Coronary artery (tissue), 2 donors: ENCODE results near the gene ST8SIA5.
A peak's percentile ranks its signal among the peaks of the same experiment; 100 is the strongest.
"Not testable (repeated sequence)": the region's sequence is repeated elsewhere in the genome, so short reads cannot be mapped to it uniquely, and the experiment has no call there.

Experiments used
- DNase-seq: peaks from one replicate; pipeline ENCODE4 v3.0.0-alpha.2; 2017; ENCODE audit warnings: low spot score
- H3K27ac ChIP-seq, 2 donors: fragments of 200-600 bp; sonication (generic); one replicate each; pipeline ENCODE4 v1.5.1; 2016 to 2019
- H3K4me3 ChIP-seq: fragments of 200-600 bp; sonication (generic); 2 replicates; pipeline ENCODE4 v1.5.1; 2016; ENCODE audit warnings: mild to moderate bottlenecking, moderate library complexity
- TF ChIP-seq, protein P1 (sequence below): fragments of 200-600 bp; sonication (generic); IDR thresholded peaks from one replicate; pipeline ENCODE4 v1.5.1; 2019; ENCODE audit warnings: antibody characterized with exemption

Gene ST8SIA5

DNA sequence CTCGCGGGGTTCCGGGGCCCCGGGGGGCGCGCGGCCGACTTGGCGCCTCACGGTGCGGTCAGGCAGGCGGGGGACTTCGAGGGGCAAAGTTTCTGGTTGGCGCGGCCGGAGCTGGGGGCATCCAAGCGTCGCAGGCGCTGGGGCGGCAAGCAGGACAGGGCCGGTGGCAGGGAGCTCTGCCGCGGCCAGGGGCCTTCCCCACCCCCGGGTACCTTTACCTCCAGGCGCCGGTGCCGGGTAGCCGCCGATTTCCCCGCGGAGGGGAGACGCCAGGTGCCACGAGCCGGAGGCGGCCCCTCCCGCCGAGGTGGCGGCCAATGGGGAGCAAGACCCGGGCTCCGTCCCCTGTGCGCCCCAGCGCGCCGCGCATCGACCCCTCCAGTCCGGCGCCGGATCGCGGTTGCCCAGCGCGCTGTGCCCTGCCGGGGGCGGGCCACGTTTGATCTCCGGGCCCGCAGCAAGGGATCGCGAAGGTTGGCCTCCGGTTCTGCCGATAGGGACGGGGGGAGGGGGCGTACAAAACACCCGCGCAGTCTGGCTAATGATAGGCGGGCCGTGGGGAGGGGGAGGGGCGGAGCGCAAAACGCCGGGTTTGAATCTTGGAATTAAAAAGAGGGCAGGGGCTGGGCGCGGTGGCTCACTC is at the start of gene ST8SIA5:
TSS of gene ST8SIA5 (minus strand) at position 495 of the 643 bp plus-strand sequence. CDS start 545 bp downstream, outside the sequence.
- H3K4me3 ChIP-seq: peak within 1 kb of the TSS; percentile 50
- H3K27ac ChIP-seq: no peak within 1 kb of the TSS
- TF ChIP-seq, protein P1, sequence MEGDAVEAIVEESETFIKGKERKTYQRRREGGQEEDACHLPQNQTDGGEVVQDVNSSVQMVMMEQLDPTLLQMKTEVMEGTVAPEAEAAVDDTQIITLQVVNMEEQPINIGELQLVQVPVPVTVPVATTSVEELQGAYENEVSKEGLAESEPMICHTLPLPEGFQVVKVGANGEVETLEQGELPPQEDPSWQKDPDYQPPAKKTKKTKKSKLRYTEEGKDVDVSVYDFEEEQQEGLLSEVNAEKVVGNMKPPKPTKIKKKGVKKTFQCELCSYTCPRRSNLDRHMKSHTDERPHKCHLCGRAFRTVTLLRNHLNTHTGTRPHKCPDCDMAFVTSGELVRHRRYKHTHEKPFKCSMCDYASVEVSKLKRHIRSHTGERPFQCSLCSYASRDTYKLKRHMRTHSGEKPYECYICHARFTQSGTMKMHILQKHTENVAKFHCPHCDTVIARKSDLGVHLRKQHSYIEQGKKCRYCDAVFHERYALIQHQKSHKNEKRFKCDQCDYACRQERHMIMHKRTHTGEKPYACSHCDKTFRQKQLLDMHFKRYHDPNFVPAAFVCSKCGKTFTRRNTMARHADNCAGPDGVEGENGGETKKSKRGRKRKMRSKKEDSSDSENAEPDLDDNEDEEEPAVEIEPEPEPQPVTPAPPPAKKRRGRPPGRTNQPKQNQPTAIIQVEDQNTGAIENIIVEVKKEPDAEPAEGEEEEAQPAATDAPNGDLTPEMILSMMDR: no peak
- no peak for DNase-seq

GRCh38 chr18:46795945-46796344 is 39.1 kb upstream of the ST8SIA5 start:
- not testable (repeated sequence) for H3K4me3 ChIP-seq, DNase-seq, H3K27ac ChIP-seq

DNA sequence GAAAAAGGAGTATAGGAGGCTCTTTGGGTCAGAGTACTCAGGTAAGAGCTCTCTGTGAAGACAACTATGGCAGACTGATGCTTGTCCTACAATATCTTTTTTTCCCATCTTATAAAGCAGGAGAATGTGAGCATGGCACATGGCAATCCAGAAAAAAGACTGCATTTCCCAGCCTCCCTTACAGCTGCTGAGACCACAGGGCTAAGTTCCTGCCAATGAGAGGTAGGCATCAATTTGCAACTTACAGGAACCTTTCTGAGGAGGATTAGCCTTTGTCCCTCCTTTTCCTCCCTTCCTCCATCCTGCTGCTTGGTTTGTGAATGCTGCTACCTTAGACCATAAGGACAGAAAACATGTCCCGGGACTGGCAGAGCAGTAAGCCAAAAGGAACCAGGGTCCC is 37.8 kb upstream of the ST8SIA5 start:
- TF ChIP-seq, protein P1: no peak
- no peak overlapping the region for H3K27ac ChIP-seq
- H3K4me3 ChIP-seq: no peak overlapping the region
- DNase-seq: no peak

- no peak overlapping the region for H3K4me3 ChIP-seq
- H3K27ac ChIP-seq: no peak overlapping the region
- no peak for DNase-seq
- TF ChIP-seq, protein P1: no peak
Measured at GRCh38 chr18:46793565-46793964, 36.7 kb upstream of the ST8SIA5 start.

DNA sequence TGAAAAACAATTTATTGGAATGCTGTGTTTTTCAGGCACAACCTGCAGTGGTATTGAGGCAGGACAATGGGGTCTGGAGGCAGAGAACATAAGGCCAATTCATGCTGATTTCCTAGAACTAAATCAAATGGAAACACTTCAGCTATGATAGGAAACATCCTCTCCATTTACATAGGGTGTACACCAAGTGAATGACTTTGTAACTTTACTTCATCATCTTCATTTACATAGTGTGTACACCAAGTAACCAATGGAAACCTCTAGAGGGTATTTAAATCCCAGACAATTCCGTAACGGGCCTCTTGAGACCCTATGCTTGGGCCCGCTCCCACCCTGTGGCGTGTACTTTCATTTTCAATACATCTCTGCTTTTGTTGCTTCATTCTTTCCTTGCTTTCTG is 32.2 kb upstream of the ST8SIA5 start:
- no peak for DNase-seq
- TF ChIP-seq, protein P1: no peak
- no peak overlapping the region for H3K27ac ChIP-seq
- no peak overlapping the region for H3K4me3 ChIP-seq

DNA sequence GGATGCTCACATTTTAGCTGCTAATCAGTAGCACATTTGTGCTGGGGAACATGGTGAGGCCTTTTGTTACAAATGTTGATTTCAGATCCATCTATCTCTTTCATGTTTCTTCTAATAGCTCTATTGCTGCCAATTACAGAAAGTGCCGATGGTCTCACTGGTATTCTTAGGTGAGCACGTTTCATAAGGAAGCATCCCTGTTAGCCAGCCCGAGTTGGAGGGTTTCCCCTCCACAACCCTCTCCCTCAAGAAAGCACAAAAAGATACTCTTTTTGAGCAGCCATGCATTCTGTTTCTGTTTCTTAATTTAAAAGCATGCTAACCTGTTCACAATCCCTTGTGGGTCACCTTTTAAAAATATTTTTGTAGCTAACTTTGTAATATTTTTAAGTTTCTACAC is 30.8 kb upstream of the ST8SIA5 start:
- Histone ChIP-seq H3K4me3 (no peak overlapping the region), H3K27ac (no peak overlapping the region)
- TF ChIP-seq, protein P1: no peak
- DNase-seq: no peak

- DNase-seq: no peak
- no peak overlapping the region for H3K4me3 ChIP-seq
- TF ChIP-seq, protein P1: no peak
- H3K27ac ChIP-seq: no peak overlapping the region
Measured at GRCh38 chr18:46772357-46772756, 15.5 kb upstream of the ST8SIA5 start.
